ENCODE data around the gene CDK8.

The CDK8 gene

DNA sequence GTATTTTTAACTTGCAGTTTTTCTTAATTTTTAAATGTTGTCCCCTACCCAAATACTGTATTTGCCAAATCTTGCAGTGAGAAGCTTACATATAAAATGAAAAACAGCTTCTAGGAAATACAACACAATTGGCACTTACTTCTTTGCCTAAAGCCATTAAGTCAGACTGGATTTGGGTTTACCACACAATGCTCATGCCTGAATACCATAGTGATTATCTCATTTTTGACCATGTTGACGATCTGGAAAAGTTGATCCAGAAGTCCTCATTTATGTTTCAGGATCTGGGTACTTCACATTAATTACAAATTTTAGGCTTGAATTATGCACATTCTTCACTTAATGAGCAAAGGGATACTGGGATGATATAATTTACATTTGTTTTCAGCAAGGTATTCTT, 34.2 kb upstream of the CDK8 start:
- no peak for DNase-seq (ENCODE audit: extremely low read depth, insufficient read length)
- Histone ChIP-seq H3K27me3 (replicated peaks; ENCODE audit: control insufficient read depth, insufficient read depth, low read length) (no peaks in the 10 kb centered on the region), H3K36me3 (ENCODE audit: control insufficient read depth, insufficient read depth, low read length) (peaks cover 8% of the 10 kb centered on the region), H3K4me3 (replicated peaks; ENCODE audit: low read depth, low read length) (no peak overlapping the region)
- TF ChIP-seq, protein P1, sequence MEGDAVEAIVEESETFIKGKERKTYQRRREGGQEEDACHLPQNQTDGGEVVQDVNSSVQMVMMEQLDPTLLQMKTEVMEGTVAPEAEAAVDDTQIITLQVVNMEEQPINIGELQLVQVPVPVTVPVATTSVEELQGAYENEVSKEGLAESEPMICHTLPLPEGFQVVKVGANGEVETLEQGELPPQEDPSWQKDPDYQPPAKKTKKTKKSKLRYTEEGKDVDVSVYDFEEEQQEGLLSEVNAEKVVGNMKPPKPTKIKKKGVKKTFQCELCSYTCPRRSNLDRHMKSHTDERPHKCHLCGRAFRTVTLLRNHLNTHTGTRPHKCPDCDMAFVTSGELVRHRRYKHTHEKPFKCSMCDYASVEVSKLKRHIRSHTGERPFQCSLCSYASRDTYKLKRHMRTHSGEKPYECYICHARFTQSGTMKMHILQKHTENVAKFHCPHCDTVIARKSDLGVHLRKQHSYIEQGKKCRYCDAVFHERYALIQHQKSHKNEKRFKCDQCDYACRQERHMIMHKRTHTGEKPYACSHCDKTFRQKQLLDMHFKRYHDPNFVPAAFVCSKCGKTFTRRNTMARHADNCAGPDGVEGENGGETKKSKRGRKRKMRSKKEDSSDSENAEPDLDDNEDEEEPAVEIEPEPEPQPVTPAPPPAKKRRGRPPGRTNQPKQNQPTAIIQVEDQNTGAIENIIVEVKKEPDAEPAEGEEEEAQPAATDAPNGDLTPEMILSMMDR (IDR thresholded peaks at IDR 0.05; ENCODE audit: insufficient read depth, low read length, poor library complexity, severe bottlenecking) = no peak

DNA sequence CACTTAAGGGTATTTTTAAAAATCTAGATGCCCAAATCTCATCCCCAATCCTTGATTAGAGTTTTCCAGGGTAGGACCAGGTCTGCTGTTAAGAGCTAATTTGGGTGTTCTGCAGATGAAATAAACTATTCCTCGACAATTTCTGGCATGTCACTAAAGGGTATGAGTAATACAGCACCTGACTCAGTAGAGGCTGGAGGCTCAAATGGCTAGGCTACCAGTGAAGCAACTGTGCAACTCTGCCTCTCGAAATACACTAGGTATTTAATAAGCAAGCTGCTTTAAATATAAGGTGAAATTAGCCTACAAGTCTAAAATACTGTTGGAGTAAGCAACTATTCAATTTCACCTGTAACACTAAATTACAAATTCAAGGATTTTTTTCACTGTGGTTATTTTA, 33.4 kb upstream of the CDK8 start:
- TF ChIP-seq, protein P1 (IDR thresholded peaks at IDR 0.05; ENCODE audit: insufficient read depth, low read length, poor library complexity, severe bottlenecking) = no peak
- no peak for DNase-seq (ENCODE audit: extremely low read depth, insufficient read length)
- Histone ChIP-seq H3K36me3 (ENCODE audit: control insufficient read depth, insufficient read depth, low read length) (peaks cover 3% of the 10 kb centered on the region; the same call in 1 of the 2 replicates), H3K4me3 (replicated peaks; ENCODE audit: low read depth, low read length) (peak overlapping the region; percentile 95), H3K27me3 (replicated peaks; ENCODE audit: control insufficient read depth, insufficient read depth, low read length) (no peaks in the 10 kb centered on the region)

DNA sequence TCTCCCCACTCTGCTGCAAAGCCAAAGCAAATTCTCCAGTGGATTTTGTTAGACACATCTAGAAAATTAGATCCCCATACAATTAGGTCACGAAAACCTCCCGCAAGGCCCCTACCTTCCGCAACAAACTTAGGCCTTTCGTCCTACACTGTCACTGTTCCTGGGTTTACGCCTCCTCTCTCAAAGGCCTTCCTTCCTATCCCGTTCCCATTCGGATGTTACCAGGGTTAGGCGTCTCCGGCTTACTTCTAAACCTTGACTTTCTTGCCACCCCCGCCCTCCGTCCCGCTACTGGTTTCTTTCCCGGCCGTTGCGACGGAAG, 32.6 kb upstream of the CDK8 start:
- DNase-seq (ENCODE audit: extremely low read depth, insufficient read length) = no peak
- H3K36me3 ChIP-seq (ENCODE audit: control insufficient read depth, insufficient read depth, low read length) = peaks cover 3% of the 10 kb centered on the region; the same call in 1 of the 2 replicates
- TF ChIP-seq, protein P1 (IDR thresholded peaks at IDR 0.05; ENCODE audit: insufficient read depth, low read length, poor library complexity, severe bottlenecking) = no peak

DNA sequence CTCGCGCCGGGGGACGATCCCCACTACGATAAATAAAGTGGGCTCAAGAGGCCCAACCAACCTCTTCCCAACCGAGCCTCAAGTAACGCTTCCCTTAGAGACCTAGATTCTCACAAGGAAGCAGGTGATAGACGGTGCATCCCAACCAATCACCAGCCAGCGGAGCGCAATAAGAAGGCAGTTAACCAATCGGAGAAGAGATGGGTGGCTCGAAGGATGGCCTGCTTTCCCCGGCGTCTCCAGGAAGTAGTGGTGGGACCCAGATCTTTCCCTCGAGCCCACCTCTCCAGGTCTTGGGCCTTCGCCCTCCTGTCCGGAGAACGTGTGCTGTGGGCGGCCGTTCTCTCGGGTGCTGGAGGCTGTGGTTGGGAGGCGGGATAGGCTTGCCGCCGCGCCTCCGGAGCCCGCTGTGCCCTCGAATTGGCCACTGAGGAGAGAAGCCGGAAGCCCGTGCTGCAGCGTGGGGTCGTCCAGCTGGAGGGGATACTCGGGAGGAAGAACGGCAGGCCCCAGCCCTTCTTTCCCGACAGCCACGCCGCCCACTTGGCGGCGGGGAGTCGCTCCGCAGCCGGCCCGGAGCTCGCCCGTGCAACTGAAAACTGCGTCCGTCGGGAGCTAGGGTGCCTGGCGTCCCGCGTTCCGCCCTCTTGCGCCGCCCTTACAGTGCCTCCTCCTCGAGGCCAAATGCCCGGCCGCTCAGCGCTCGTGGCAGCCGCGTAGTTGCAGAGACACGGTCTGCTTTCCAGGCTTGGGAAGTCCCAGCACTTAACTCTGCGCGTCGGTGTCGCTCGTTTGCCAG, 32.0 kb upstream of the CDK8 start, which contains the start of gene RNF6:
Gene RNF6, minus strand, starts transcription at position 594 of the 799 bp plus-strand sequence. CDS start 2,665 bp downstream, outside the sequence.
- peak within 1 kb of the TSS; percentile 95 for H3K4me3 ChIP-seq (replicated peaks; ENCODE audit: low read depth, low read length)
- TF ChIP-seq, protein P1 (IDR thresholded peaks at IDR 0.05; ENCODE audit: insufficient read depth, low read length, poor library complexity, severe bottlenecking) = no peak
- no peaks in the 10 kb centered on the region for H3K27me3 ChIP-seq (replicated peaks; ENCODE audit: control insufficient read depth, insufficient read depth, low read length)

More for the DNA sequence above, 32.6 kb upstream of the CDK8 start:
- Histone ChIP-seq H3K27me3 (replicated peaks; ENCODE audit: control insufficient read depth, insufficient read depth, low read length) (no peaks in the 10 kb centered on the region), H3K4me3 (replicated peaks; ENCODE audit: low read depth, low read length) (peak overlapping the region; percentile 95)

DNA sequence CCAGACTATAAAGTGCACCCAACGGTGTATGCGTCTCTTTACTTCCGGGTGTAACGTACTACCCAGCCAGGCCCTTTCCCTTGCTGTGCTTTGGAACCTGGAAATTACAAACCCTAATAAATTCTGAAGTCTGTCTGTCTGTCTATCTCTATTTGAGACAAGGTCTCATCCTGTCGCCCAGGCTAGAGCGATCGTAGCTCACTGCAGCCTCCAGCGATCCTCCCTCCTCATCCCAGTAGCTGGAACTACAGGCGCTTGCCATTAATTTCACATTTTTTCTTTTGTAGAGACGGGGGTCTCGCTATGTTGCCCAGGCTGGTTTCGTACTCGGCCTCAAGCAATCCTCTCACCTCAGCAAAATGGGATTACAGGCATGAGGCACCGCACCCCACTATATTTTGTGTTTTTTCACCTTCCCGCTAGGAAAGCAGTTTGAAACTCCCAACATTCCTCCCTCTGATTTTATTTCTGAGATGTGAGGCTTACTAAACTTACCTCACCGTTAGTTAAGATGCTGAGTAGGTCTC, 31.3 kb upstream of the CDK8 start:
- H3K36me3 ChIP-seq (ENCODE audit: control insufficient read depth, insufficient read depth, low read length) = no peaks in the 10 kb centered on the region
- no peak for DNase-seq (ENCODE audit: extremely low read depth, insufficient read length)
- TF ChIP-seq, protein P1 (IDR thresholded peaks at IDR 0.05; ENCODE audit: insufficient read depth, low read length, poor library complexity, severe bottlenecking) = no peak
- H3K27me3 ChIP-seq (replicated peaks; ENCODE audit: control insufficient read depth, insufficient read depth, low read length) = no peaks in the 10 kb centered on the region
- peak overlapping the region; percentile 95 for H3K4me3 ChIP-seq (replicated peaks; ENCODE audit: low read depth, low read length)

More for the DNA sequence above, 32.0 kb upstream of the CDK8 start, which contains the start of gene RNF6:
- peaks cover 3% of the 10 kb centered on the region; the same call in 1 of the 2 replicates for H3K36me3 ChIP-seq (ENCODE audit: control insufficient read depth, insufficient read depth, low read length)
- peak; percentile 94 for DNase-seq (ENCODE audit: extremely low read depth, insufficient read length)

All from GM06990 (cell line).